Posterior cingulate gyrus (tissue), 11 donors: ENCODE measurements around the gene PRELID2.
"Not testable (repeated sequence)": the region's sequence is repeated elsewhere in the genome, so short reads cannot be mapped to it uniquely, and the experiment has no call there.

Experiments used
- DNase-seq, 10 donors: peaks; one replicate each; pipeline versions ENCODE4 v3.0.0 to v3.0.0-alpha.2; 2020 to 2021; ENCODE audit warnings: mixed read lengths in 3 of 10
- intact Hi-C: fragments of 100-400 bp; cut with DNase I; formaldehyde crosslinking; loops from one replicate; pipeline ENCODE4 v1.15.1; 2023

The PRELID2 gene

DNA sequence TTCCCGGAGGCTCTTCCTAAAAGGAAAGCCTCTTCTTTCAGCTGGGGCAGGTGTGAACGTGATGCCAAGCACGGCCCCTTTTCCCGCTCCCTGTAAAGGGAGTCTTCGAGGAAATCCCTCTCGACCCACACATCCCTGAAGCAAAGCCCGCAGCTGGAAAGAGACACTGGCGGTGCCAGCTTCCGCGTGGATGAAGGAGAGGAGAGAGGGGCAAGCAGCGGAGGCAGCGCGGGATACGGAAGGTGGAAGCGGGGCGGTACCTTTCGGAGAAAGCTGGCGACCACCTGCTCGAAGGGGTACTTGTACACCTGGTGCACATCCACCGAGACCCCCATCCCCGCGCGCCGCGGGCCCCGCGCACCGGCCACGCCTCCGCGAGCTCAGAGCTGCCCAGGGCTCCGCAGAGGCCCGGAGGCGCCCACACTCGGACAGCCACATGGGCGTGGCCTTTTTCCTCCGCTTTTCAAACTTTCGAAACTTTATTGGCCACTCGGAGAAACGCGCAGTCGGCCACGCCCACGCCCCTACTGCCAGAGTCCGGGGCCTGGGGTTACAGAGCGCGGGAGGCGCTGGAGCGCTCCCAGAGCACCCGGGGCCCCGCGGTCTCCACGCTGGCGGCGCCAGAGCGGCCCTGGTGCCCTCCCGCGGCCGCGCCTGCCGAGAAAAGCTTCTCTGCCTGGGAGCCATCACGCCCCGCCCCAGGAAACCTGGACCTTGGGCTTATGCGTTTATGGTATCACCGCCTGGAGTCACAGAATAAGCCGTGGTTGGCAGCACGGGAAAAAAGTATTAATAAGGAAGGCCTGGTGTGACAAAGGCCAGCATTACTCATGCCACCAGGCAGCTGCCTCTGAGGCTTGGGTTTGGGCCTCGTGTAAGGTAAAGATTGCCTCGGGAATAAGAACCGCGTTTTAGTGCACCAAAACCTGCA is at the start of gene PRELID2:
PRELID2 (minus strand) TSS at position 426 of the 931 bp plus-strand sequence; CDS start at position 335, 91 bp downstream.
- peak; percentile 49 to 95 (median 69) for DNase-seq
- intact Hi-C loops: loop anchor here (10.0 kb wide), 1 partner anchor 220 kb away; no protein-coding TSS in a partner anchor

DNA sequence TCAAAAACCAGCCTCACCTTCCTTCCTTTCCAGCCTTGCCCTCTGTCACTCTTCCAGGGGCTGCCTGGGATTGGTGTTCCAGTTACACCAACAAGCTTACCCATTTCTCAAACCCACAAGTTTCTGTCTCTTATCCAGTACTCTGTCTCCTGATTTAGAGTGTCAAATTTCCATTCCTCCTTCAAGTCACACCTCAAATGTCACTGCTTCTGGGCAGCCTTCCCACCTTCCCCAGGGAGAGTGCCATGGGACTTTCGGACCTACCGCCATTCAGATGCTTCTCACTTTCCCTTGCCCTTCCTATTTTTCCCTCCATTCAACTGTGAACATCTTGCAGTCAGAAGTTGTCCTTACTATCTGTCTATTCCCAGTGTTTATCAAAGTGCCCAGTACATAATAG is 39.6 kb upstream of the PRELID2 start:
- intact Hi-C loops: no loop called here
- DNase-seq: no peak

DNA sequence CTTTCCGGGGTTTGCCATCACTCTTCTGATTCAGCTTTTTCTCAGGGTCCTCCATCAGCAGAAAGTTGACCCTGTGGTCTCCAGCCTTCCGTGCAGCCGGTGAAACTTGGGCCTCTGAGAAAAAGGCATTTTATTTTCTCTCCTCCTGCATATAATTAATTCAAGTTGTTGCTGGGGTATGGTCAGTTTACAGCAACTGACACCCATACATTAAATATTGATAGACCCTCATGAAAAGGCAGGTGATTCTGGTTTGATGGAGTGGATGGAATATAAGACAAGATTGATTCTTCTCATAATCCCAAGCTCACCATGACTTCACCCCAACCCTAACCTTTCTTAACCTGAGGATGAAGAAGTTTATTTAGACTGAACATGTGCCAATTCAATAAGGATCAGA is 37.8 kb upstream of the PRELID2 start, which contains the start of gene GRXCR2:
GRXCR2 (minus strand) TSS at position 101 of the 400 bp plus-strand sequence; CDS start at position 55, 46 bp downstream.
- intact Hi-C loops: no loop called here
- no peak for DNase-seq

DNA sequence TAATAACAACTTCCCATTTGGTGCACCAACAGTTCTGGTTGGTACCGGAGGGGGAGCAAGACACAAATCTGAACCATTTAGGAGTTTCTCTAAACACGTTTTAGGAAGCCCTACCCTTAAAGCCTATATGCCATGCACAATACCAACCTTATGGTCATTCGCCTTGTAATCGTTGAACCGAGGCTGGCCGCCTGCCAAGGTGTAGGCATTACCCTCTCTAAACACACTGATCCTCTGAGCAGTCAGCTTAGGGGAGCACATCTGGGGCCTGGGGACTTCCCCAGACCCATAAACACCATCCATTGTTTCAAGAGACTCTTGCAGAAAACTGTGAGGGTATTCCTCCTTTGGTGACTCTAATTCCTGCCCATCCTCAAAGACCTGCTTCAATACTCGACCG is 37.3 kb upstream of the PRELID2 start:
- intact Hi-C loops: no loop called here
- no peak for DNase-seq

DNA sequence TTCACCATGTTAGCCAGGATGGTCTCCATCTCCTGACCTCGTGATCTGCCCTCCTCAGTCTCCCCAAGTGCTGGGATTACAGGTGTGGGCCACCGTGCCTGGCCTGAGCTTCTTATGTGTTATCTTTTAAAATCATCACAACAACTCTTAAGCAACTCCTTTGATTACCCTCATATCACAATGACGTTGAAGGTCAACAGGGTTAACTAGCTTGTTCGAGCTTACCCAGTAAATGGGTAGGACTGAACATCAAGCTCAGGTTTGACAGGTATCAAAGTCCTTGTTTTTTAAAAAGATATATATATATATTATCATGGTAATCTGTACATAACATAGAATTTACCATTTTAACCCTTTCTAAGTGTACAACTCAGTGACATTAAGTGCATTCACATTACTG is 34.6 kb upstream of the PRELID2 start:
- DNase-seq: no peak
- intact Hi-C loops: no loop called here

DNA sequence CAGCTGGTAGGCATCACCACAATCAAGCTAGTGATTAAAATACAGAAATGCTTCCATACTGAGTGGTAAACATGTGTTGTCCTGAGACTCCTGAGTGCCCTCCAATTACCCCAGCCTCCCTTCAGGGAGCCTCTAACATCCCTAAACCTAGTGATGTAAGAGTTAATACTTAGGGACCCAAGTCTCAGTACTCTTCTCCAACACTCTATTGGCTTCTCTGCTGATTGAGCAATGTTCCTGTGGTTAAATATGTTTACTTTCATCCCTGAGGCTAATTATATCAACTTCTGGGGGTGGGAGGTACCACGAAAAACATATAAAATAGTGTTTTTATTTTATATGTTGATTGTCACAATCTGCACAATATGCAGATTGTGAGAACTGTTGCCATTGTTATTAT is 32.7 kb upstream of the PRELID2 start:
- DNase-seq: no peak
- intact Hi-C loops: no loop called here

DNA sequence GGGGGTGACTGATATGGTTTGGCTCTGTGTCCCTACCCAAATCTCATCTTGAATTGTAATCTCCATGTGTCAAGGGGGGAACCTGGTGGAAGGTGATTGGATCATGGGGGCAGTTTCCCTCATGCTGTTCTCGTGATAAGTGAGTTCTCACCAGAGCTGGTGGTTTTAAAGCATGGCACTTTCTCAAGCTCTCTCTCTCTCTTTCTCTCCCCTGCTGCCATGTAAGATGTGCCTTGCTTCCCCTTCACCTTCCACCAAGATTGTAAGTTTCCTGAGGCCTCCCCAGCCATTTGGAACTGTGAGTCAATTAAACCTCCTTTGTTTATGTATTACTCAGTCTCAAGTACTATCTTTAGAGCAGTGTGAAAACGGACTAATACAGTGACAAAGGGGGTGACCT is 29.3 kb upstream of the PRELID2 start:
- intact Hi-C loops, DNase-seq: not testable (repeated sequence)

DNA sequence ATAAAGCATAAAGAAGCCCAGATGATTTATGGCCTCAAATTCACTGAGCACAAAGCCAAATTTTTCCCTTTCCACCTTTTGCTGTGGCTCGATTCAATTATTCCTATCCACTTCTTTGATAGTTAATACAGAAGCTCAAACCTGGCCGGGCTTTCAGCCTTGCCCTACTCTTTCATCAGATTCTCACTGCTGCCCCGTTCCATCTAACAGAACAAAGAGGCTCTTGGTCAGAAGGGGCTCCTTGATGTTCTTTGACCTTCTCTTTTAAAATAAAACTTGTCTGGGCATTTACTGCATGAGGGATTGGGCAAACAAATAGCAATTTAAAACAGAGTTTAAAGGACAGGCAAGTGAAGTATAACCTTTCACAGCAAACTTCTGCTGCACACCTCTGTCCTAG is 27.9 kb upstream of the PRELID2 start:
- intact Hi-C loops: no loop called here
- no peak for DNase-seq

DNA sequence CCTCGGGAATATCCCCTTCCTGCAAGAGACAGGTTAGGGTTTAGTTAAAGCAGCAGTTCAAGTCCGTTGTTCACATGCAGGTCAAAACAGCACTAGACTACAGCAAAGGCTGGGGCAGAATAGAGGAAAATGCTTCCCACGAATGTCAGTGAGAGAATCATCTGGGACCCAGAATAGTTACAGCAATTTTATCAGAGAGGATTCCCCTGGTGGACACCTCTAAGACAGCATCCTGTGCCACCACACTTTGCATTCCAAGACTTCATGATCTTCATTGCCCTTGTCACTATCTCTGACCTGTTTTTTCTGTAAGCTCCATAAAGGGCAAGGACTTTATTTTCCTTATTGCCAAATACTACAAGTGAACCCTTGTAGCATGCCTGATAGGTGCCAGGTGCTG is 24.8 kb upstream of the PRELID2 start:
- intact Hi-C loops: no loop called here
- no peak for DNase-seq

DNA sequence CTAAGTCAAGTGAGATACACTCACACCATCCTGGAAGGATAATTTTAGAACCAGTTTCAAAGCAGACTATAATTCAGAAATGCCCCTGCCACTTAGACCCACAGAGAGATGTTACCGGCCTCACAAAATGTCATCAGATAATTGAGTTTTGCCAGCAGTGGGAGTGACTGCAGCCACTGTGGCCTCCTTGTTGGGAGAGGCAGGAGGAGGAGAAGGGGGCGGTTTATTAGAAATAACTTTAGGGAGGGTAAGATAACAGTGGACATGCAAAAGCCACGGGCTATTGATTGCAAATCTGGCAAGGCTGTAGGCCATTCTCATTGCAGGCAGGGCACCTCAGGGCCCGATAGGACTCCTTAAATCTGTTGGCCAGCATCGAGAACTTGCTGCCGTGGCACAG is 24.3 kb upstream of the PRELID2 start:
- DNase-seq: no peak
- intact Hi-C loops: no loop called here

DNA sequence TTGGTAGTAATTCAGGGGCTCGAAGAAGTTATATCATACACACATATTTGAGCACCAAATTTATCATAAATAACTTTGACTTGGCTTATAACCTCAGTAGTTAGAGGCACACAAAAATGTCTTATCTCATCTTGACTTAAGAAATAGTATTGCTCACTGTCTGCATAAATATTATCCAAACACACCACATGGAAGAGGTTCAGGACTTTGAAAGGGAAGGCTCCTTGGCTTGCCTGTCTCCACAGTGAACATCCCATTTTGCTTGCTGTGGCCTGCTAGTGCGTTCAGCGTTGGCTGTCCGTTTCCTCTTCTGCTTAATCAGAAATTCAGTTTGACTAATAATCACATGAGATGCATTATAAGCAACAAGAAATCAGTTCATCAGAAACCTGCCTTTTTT is 23.8 kb upstream of the PRELID2 start:
- DNase-seq: no peak
- intact Hi-C loops: no loop called here

DNA sequence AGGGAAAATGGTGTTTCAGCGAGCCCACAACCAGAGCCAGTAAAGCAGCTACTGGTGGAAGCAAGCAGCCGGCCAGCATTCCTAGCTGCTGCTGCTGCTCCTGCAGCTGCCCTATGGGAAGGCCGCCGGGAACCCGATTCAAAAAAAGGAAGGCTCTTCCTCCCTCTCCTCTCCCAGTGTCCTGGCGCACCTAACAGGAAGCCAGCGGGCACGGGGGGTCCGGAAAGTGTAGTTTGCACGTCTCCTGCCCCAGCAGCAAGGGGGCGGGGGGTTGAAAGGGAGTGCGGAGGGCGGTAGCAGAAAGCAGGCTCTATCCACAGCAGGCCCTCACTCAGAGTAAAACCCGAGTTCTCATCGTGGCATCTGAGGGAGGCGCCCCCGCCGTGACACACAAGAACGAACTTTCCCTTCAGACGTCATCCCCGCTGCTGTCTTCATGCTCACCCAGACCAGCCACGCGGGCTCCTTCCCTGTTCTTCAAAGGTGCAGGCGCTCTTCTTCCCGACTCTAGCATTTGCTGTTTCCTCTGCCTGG is 21.2 kb upstream of the PRELID2 start:
- intact Hi-C loops: no loop called here
- peak in 6 of 10 donors; percentile 9 to 83 (median 20) for DNase-seq

DNA sequence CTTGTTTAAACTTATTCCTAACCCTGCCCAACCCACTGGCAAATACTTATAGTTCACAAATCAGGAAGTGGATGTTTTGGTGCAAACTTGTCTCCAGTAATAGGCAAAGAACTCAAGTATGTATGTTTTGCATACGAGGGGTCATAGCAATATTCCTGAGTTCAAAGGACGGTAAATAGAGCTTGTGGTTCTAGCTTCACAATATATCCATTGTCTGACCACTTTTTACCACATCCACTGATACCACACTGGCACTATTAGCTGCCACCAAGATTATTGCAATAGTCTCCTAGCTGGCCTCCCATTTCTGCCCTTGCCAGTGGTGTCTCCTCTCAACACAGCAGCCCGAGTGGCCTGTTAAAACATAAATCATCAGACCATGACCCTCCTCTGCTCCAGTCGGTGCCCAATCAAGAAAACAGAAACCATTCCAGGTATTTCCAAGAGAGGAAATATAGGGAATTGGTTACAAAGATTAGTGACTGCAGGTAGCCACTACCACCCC is 20.7 kb upstream of the PRELID2 start:
- no peak for DNase-seq
- intact Hi-C loops: no loop called here

DNA sequence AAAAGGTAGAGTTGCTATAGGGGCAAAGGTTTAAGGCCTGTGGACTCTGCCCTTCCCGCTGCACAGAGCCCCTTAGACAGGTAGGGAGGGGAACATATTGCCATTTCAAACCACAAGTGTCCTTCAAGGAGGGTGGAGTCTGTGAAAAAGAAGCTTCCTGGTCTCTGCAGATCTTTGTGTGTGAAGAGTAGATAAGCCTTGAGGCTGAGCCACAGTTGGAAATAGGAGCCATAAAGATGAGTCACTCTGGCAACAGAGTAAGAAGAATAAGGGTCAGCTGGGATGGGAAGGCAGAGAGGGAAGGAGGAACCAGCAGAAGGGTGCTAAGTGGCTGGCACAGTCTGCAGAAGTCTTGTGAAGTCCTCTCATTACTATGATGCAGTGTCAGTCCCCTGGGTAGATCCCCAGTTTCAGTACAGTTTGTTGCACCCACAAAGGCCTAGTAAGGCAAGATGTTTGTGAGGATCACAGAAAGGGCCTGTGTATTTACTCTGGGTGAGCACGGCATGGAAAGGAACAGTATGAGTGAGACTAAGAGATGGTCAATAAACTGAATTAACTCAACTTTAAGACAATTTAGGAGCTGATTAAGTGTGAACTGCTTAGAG is 19.6 kb upstream of the PRELID2 start:
- intact Hi-C loops: no loop called here
- DNase-seq: no peak

DNA sequence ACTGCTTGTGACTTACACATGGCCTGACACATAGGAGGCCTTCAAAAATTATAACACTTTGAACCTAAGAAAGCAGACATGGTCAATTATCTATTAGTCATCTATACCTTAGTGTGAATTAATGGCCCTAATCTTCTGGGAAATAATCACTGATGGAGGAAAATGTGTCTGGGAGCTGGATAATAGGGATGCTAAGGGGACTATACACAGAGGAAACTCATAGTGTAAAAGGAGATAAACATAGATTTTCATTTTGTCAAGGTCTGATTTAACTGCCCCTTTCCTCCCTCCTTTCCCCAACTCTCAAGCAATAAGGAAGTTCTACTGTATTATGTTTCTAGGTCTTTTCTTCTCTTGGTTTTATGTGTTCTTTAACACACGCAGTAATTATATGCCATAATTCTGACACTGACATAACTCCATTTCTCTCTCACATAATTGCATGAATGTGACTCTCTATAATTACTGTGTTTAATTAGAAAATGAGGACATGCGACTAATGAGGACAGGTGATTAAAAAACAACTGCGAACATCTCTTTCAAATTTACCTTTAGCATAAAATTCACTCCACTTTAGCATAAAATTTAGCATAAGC is 18.7 kb upstream of the PRELID2 start:
- intact Hi-C loops: no loop called here
- no peak for DNase-seq

DNA sequence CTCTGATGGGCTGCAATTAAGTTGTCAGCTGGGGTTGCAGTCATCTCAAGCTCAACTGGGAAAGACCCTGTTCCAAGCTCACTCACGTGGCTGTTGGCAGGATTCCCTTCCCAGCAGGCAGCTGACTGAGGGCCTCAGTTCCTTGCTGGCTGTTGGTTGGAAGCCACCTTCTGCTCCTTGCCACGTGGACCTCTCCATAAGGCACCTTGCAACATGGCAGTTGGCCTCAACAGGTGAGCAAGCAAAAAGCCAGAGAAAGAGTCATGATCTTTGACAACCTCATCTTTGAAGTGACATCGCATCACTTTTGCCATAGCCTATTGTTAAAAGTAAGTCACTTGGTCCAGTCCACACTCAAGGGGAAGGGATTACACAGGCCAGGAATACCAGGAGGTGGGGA is 17.8 kb upstream of the PRELID2 start:
- intact Hi-C loops: no loop called here
- DNase-seq: no peak

DNA sequence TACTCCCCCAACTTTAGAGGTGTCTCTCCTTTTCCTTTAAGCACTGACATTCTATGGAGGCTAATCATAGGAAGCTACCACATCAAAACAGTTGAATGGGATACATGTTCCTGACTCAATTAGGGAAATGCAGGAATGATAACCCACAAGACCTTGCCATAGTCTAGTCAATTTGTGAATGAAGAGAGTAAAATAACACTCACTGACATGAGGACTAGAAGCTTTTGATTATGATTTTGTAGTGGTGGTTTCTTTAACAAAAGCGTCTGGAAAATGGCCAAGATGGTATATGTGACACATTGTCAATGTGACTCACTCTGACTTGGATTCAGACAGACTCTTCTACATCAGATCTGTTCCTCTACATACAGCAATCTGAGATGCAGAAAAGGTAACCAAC is 13.7 kb upstream of the PRELID2 start:
- intact Hi-C loops: no loop called here

DNA sequence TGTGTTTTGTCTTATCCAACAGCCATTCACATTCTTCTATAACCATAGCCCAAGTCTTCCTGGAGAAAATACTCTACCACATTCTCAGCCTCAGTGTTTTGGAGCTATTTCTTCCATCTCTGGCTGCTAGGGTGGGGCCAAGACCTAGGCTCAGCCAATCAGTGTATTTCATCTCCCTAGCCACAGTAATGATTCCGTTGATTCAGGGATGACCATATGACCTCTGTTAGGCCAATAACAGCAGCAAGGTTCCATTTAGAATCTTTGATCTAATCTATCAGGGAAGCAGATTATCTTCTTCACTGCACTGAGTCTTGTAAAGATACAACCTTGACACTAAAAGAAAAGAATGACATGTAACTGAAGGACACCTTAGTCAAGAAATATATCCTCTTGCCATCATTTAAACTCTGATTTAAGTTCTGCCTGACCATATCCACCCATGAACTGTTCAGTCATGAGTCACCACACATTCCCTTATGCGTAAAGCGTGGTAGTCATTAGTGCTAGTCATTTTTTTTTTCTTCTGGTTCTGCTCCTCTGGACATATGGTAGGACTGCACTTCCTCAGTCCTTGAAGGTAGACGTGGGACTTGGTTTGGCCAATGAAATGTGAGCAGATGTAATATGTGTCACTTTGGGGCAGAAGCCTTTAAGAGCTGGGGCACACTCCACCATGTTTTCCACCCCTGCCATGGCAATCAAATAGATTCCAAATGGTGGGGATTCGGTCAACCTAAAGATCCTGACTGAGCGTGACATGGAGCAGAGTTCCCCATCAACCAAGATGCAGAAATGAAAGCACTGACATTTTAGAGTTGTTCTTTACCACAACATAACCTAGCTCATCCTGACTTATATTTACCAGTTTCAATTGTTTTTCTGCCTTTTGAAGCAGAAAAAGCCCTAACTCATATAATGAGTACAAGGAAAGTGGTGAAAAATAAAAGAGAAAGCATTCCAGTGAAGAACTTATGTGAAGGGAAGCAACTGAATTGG is 12.7 kb upstream of the PRELID2 start:
- intact Hi-C loops: no loop called here
- no peak for DNase-seq

More for the DNA sequence above, 13.7 kb upstream of the PRELID2 start:
- no peak for DNase-seq

DNA sequence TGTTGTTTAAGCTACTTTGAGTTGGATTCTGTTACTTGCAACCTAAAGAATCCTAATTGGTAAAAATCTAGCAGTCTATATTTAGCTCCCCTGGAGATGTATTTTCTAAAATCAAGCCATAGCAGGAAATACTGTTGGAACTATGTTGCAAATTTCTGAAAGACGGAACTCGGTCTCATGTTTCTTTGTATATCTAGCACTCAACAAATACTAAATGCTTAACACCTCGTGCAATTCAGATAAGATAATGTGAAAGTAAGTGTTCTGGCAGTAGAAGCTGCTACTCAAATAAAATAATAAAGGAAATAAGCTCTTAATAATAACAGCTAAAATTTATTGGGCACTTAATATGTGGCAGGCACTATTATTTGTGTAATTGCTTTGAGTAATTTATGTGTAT is 10.9 kb upstream of the PRELID2 start:
- intact Hi-C loops: no loop called here

DNA sequence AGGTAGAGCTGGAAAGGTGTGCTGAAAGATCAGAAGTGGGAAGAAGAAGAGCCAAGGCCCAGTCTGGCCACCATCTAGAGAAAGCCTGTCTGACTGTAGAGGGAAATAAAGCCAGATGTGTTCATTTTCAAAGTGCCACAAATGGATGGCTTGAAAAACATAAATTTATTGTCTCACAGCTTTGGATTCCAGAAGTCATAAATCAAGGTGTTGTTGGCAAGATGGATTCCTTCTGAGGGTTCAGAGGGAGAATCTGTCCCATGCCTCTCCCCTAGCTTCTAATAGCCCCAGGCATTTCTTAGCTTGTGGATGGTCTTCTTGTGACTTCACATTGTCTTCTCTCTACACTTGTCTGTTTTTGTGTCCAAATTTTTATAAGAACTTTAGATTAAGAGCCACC is 6.2 kb upstream of the PRELID2 start:
- intact Hi-C loops: no loop called here
- no peak for DNase-seq

More for the DNA sequence above, 10.9 kb upstream of the PRELID2 start:
- DNase-seq: no peak
